Effector CD4-positive, alpha-beta T cell (primary cell): ENCODE measurements around the gene LTBP4.
"Not testable (repeated sequence)": the region's sequence is repeated elsewhere in the genome, so short reads cannot be mapped to it uniquely, and the experiment has no call there.

ENCODE experiments used
- DNase-seq: peaks from one replicate; pipeline ENCODE4 v3.0.0-alpha.2; 2020

Gene LTBP4

GRCh38 chr19:40612831-40613689 lies 11.9 kb downstream of the LTBP4 start:
- peak; percentile 40 for DNase-seq

- DNase-seq = peak; percentile 74
Observed at GRCh38 chr19:40613690-40614621, 12.8 kb downstream of the LTBP4 start.

GRCh38 chr19:40614622-40615411 lies 13.6 kb downstream of the LTBP4 start:
- DNase-seq = peak; percentile 72

GRCh38 chr19:40616178-40616577 lies 15.0 kb downstream of the LTBP4 start:
- no peak for DNase-seq

- DNase-seq = no peak
Observed at GRCh38 chr19:40616941-40617340, 15.8 kb downstream of the LTBP4 start.

- no peak for DNase-seq
Observed at GRCh38 chr19:40617961-40618360, 16.8 kb downstream of the LTBP4 start.

GRCh38 chr19:40619333-40620160 lies 18.4 kb downstream of the LTBP4 start:
- DNase-seq = no peak

GRCh38 chr19:40620161-40620485 lies 19.0 kb downstream of the LTBP4 start:
- DNase-seq = no peak

- DNase-seq = no peak
Observed at GRCh38 chr19:40621283-40621682, 20.1 kb downstream of the LTBP4 start.

- no peak for DNase-seq
Observed at GRCh38 chr19:40621966-40622772, 21.0 kb downstream of the LTBP4 start.

- DNase-seq = no peak
Observed at GRCh38 chr19:40622773-40623075, 21.6 kb downstream of the LTBP4 start.

- no peak for DNase-seq
Observed at GRCh38 chr19:40623403-40624251, 22.5 kb downstream of the LTBP4 start.

- DNase-seq = not testable (repeated sequence)
Observed at GRCh38 chr19:40624369-40625153, 23.4 kb downstream of the LTBP4 start.

- DNase-seq = no peak
Observed at GRCh38 chr19:40625406-40626120, 24.4 kb downstream of the LTBP4 start.

GRCh38 chr19:40626918-40627317 lies 25.7 kb downstream of the LTBP4 start:
- DNase-seq = no peak

- DNase-seq = no peak
Observed at GRCh38 chr19:40627486-40628279, 26.5 kb downstream of the LTBP4 start.

GRCh38 chr19:40629346-40629745 lies 28.2 kb downstream of the LTBP4 start:
- no peak for DNase-seq

GRCh38 chr19:40630571-40631160 lies 29.5 kb downstream of the LTBP4 start:
- DNase-seq = no peak
